ENCODE results near the gene HYCC2.
"Not testable (repeated sequence)": the region's sequence is repeated elsewhere in the genome, so short reads cannot be mapped to it uniquely, and the experiment has no call there.

The HYCC2 gene

DNA sequence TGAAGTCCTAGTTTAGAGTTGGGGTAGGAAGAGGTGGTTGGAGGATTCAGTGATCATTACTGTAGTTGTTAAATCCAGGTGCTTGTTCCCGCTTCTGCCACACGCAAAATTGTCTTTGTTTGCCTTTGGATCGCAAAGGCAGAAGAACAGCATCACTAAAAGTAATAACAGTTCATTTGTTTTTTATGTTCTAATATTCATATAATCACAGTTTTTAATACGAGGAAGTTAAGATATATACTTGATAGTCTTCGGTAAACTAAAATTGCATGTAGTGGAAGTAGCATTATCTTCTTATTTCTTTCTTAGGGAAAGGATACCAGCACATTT, 695 bp upstream of the HYCC2 start:
- TF ChIP-seq, protein P1, sequence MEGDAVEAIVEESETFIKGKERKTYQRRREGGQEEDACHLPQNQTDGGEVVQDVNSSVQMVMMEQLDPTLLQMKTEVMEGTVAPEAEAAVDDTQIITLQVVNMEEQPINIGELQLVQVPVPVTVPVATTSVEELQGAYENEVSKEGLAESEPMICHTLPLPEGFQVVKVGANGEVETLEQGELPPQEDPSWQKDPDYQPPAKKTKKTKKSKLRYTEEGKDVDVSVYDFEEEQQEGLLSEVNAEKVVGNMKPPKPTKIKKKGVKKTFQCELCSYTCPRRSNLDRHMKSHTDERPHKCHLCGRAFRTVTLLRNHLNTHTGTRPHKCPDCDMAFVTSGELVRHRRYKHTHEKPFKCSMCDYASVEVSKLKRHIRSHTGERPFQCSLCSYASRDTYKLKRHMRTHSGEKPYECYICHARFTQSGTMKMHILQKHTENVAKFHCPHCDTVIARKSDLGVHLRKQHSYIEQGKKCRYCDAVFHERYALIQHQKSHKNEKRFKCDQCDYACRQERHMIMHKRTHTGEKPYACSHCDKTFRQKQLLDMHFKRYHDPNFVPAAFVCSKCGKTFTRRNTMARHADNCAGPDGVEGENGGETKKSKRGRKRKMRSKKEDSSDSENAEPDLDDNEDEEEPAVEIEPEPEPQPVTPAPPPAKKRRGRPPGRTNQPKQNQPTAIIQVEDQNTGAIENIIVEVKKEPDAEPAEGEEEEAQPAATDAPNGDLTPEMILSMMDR (conservative IDR thresholded peaks at IDR 0.05; ENCODE audit: low read depth, low read length): no peak
- no peak for DNase-seq (ENCODE audit: low read depth)
- peak overlapping the region; percentile 92 for H3K4me3 ChIP-seq (ENCODE audit: low read length)

DNA sequence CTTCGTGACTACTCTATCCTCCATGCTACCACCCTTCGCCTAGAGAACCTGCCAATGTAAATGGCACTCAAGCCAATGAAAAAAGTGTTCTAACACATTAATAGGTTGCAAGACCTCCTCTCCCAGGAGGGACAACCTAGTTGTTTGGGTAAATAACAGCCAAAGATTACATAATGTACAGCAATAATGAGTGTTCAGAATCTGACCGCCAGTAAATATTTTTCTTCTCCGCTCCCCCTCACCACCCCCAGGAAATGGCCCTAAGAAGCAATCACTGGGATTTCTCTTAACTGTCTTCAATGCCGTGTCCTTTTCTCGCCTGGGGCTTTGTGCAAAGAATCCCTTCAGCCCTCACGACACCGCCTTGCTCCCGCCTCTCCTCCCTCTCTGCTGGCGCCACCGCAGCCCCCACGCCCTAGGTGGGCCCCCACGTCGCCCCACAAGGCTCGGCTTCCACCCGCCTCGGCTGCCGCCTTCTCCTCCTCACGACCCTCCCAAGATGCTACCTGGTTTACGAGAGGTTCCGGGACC, 458 bp downstream of the HYCC2 start:
- TF ChIP-seq, protein P1 (conservative IDR thresholded peaks at IDR 0.05; ENCODE audit: low read depth, low read length): no peak
- H3K4me3 ChIP-seq (ENCODE audit: low read length): peak overlapping the region; percentile 92
- no peak for DNase-seq (ENCODE audit: low read depth)

DNA sequence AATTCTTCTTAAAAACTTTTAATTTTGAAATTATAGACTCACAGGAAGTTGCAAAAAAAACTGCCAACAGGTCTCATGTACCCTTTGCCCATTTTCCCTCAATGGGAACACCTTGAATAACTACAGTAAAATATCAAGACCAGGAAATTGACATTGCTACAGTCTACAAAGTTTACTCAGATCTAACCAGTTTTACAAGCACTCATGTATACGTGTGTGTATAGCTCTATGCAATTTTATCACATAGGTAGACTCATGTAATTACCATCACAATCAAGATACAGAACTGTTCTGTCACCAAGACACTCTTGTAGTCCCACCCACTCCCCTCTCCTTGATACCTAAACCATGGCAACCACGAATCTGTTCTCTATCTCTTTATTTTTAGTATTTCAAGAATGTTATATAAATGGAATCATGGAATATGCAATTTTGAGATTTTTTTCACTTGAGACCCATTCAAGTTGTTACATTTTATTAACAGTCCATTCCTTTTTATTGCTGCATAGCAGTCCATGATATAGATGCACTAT, 6.6 kb downstream of the HYCC2 start:
- TF ChIP-seq, protein P1 (conservative IDR thresholded peaks at IDR 0.05; ENCODE audit: low read depth, low read length): no peak
- no peak overlapping the region for H3K4me3 ChIP-seq (ENCODE audit: low read length)
- DNase-seq (ENCODE audit: low read depth): no peak

DNA sequence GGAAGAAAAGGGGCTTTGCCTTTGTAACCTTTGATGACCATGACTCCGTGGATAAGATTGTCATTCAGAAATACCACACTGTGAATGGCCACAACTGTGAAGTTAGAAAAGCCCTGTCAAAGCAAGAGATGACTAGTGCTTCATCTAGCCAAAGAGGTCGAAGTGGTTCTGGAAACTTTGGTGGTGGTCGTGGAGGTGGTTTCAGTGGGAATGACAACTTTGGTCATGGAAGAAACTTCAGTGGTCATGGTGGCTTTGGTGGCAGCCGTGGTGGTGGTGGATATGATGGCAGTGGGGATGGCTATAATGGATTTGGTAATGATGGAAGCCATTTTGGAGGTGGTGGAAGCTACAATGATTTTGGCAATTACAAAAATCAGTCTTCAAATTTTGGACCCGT, 8.0 kb downstream of the HYCC2 start:
- DNase-seq (ENCODE audit: low read depth); H3K4me3 ChIP-seq (ENCODE audit: low read length): not testable (repeated sequence)

DNA sequence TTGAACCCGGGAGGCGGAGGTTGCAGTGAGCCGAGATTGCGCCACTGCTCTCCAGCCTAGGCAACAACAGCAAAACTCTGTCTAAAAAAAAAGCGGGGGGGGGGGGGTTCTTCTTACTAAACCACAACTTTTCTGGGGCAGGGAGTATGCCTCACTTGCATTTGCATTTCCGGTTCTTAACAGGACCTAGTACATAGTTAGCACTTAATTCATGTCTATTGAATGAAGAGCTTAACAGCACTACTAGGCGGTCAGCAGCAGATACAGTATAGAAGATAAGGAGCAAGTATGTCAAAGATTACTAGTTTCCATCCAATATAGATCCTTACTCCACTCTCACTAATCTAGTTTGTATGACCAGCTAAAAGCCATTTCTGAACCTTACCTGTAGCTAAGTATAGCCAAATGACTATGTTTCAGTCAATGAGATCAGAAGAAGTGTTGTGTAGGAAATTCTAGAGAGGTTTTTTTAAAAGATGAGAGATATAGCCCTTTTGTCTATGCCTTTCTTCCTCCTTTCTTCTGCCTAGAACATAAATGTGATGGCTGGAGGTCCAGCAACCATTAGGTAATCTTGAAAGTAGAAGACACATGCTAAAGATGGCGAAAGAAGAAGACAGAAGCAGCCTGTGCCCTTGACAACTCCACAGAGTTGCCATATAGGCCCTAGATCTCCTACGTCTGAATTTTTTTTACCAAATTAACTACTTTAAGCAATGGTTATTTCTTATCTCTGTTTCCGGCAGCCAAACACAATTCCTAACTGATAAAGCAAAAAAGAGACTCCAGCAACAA, 11.3 kb downstream of the HYCC2 start:
- DNase-seq (ENCODE audit: low read depth): no peak
- TF ChIP-seq, protein P1 (conservative IDR thresholded peaks at IDR 0.05; ENCODE audit: low read depth, low read length): no peak
- H3K4me3 ChIP-seq (ENCODE audit: low read length): no peak overlapping the region

DNA sequence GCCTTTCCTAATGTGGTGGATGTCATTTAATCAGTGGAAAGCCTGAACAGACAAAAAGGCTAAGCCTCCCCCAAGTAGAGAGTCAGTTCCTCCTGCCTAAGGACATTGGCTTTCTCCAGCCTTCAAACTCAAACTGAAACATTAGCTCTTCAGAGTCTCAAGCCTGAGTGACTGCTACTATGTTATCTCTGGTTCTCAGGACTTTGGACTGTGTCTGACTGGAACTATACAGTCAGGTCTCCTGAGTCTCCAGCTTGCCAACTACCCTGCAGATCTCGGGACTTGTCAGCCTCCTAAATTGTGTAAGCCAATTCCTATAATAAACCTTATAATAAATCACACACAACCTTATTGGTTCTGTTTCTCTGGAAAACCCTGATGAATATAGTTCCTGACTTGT, 12.6 kb downstream of the HYCC2 start:
- no peak overlapping the region for H3K4me3 ChIP-seq (ENCODE audit: low read length)
- TF ChIP-seq, protein P1 (conservative IDR thresholded peaks at IDR 0.05; ENCODE audit: low read depth, low read length): no peak
- no peak for DNase-seq (ENCODE audit: low read depth)

DNA sequence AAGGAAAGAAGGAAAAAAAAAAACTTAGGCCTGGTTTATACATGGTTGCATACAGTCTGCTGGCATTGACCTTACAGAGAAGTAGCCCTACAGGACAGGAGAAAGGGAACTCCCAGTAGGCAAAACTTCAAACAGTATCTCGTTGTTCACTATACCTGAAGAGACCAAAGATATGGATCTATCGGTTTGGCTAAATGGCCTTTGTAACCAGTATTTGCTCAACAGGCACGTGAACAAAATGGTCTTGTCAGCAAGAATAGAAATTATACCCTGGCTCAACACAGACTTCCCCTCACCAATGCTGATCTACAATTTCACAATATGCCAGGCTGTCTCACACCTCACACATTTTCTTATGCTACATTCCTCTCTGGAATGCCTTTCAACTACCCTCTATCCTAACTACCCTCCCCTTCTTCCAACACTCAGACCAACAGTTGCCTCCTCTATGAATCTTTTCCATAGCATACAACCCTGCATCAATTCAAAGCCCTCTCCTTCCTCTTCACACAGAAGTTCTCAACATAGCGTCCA, 13.7 kb downstream of the HYCC2 start:
- no peak overlapping the region for H3K4me3 ChIP-seq (ENCODE audit: low read length)
- TF ChIP-seq, protein P1 (conservative IDR thresholded peaks at IDR 0.05; ENCODE audit: low read depth, low read length): no peak
- DNase-seq (ENCODE audit: low read depth): no peak
